Retina (tissue), 1 donor: ENCODE data around the gene DNMT1.
"Not testable (repeated sequence)": the region's sequence is repeated elsewhere in the genome, so short reads cannot be mapped to it uniquely, and the experiment has no call there.

Source experiments
- DNase-seq: peaks from one replicate; pipeline ENCODE4 v3.0.0-alpha.2; 2016

Gene DNMT1

DNA sequence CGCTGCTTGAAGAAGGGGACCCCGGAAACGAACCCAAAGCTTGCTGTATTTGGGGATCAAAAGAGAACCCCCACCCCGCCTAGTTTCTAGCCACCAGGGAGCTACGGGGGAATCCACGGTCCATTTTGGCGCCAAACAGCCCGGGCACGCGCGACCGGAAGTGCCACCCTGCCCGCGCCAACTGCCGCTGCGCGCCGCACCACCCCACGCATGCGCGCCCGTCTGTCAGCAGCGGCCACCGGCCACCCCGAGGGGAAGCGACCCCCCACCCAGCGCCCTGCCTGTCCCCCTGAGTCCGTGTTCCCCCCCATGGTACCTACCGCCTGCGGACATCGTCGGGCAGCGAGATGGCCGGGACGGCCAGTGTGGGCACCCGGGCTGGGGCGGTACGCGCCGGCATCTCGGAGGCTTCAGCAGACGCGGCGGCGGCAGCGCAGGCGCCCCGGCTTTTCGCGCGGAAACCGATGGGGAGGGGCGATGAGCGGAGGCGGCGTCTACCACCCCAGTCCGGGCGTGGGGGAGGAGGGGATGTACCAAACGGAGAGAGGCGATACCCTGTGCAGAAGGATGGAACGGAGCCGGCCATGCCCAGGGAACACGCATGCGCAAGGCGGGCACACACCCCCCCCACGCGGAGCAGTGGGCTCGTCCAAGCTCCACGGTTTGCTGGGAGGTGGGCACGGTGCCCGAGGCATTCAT lies at the start of gene DNMT1:
TSS of gene DNMT1 (minus strand) at position 454 of the 699 bp plus-strand sequence. CDS start at position 400, 54 bp downstream.
- peak; percentile 98 for DNase-seq

DNA sequence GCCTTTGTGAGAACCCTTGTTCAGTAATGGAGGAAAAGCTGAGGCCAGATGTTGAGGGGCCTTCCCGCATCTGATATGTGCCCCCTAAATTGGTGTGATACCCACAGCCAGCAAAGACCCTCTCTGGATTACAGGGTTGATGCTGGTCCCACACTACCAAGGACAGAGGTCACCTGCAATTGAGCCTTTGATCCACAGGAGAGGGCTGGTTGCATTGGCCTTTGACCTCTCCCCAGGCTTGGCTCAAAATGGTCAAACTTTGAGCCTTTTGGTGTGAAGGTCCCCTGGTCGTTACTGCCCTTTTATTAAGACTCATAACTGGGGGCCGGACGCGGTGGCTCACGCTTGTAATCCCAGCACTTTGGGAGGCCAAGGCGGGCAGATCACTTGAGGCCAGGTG lies 48.9 kb upstream of the DNMT1 start:
- no peak for DNase-seq

DNA sequence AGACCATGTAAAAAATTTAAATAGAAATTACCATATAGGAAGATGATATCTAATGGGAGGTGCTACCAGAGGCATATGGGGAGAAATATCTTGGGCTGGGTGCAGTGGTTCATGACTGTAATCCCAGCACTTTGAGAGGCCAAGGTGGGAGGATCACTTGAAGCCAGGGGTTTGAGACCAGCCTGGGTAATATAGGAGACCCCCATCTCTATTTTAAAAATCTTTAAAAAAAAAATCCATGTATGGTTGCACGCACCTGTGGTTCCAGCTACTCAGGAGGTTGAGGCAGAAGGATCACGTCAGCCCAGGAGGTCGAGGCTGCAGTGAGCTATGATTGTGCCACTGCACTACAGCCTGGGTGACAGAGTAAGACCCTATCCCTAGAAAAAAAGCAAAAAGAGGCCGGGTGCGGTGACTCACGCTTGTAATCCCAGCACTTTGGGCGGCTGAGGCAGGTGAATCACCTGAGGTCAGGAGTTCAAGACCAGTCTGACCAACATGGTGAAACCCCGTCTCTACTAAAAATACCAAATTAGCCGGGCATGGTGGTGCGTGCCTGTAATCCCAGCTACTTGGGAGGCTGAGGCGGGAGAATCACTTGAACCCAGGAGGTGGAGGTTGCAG lies 47.2 kb upstream of the DNMT1 start:
- not testable (repeated sequence) for DNase-seq

DNA sequence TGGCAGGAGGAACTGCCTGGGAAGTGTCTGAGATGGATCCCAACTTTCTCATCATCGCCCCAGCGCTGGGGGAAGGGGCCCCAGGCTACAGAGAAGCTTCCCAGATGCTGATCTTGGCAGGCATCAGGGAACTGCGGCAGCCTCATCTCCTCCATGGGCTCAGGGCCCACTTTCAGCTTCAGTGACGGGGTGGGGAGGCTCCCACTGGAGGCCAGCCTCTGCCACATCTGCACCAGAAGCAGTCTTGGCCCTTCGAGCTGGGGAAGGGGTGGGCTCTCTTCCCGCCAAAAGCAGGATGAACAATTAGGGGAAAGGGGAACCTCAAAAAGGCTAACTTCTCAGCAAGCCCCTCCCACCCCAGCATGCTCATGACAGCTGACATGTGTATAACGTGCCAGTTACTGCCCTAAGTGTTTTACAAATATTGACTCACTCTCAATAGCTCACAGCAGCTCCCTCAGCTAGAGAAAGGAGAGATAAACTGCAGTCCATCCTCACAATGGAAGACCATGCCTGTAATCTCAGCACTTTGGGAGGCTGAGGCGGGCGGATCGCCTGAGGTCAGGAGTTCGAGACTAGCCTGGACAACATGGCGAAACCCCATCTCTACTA lies 43.5 kb upstream of the DNMT1 start:
- DNase-seq: no peak

DNA sequence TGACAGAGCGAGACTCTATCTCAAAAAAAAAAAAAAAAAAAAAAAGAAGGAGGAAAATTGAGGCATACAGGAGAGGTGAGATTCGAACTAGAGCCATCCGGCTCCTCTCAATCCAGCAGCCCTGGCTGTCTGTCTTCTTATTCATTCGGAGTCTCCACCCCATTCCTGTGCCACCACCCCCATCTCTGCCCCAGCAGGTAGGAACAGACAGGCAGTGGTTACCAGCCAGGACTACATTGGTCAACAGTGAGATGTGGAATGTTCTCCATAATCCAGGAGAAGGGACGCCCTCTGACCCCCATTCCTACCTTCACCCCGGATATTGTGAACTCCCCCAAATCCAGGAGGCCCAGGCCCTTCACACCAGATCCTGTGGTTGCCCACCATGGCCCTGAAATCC lies 42.9 kb upstream of the DNMT1 start:
- no peak for DNase-seq

DNA sequence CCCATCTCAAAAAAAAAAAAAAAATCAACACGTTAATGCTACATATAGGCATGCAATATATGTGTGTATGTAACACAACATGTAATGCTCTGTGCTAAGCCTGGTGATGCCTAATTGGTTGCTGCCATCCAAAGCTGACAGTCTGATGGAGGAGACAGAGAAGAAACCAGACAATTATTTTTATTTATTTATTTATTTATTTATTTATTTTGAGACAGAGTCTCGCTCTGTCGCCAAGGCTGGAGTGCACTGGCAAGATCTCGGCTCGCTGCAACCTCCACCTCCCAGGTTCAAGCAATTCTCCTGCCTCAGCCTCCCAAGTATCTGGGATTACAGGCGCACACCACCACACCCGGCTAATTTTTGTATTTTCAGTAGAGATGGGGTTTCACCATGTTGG lies 40.7 kb upstream of the DNMT1 start:
- DNase-seq: not testable (repeated sequence)

DNA sequence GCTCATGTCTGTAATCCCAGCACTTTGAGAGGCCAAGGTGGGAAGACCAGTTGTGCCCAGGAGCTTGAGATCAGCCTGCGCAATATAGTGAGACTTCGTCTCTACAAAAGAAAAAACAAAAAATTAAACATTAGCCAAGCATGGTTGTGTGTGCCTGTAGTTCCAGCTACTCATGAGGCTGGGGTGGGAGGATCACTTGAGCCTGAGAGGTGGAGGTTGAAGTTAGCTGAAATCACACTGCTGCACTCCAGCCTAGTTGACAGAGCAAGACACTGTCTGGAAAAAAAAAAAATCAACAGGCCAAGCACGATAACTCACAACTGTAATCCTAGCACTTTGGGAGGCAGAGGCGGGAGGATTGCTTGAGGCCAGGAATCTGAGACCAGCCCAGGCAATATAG lies 40.2 kb upstream of the DNMT1 start:
- no peak for DNase-seq

DNA sequence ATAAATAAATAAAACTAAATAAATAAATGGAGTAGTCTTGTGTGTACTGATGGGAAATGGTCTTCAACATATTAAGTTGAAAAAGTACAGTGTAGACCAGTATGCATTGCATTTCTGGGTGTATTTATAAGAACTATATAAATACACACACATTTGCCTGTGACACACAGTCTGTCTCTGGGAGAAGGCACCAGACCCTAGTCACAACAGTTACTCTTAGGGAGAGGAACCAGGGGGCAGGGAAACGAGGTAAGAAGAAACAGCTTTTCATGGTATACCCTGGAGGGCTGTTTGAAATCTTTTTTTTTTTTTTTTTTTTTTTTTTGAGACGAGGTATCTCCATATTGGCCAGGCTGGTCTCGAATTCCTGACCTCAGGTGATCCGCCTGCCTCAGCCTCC lies 39.2 kb upstream of the DNMT1 start:
- no peak for DNase-seq

DNA sequence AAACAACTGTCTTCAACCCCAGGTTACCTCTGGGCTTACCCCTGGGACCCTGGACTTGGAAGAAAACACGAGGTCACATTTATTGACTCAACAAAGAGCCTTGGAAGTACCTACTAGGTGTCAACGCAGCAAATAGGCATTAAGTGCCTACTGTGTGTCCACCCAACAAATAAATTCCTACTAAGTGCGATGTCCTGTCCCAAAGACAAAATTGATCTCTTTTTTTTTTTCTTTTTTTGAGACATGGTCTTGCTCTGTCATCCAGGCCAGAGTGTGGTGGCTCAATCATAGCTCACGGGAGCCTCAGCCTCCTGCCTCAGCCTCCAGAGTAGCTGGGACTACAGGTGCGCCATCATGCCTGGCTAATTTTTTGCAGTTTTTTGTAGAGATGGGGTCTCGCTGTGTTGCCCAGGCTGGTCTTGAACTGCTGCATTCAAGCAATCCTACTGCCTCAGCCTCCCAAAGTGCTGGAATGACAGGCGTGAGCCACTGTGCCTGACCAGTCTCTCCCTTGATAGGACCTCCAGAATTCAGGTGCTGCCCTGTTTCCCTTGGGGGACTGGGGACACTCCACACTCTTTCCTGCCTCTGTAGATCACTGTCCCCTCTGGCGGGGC lies 37.0 kb upstream of the DNMT1 start:
- no peak for DNase-seq

DNA sequence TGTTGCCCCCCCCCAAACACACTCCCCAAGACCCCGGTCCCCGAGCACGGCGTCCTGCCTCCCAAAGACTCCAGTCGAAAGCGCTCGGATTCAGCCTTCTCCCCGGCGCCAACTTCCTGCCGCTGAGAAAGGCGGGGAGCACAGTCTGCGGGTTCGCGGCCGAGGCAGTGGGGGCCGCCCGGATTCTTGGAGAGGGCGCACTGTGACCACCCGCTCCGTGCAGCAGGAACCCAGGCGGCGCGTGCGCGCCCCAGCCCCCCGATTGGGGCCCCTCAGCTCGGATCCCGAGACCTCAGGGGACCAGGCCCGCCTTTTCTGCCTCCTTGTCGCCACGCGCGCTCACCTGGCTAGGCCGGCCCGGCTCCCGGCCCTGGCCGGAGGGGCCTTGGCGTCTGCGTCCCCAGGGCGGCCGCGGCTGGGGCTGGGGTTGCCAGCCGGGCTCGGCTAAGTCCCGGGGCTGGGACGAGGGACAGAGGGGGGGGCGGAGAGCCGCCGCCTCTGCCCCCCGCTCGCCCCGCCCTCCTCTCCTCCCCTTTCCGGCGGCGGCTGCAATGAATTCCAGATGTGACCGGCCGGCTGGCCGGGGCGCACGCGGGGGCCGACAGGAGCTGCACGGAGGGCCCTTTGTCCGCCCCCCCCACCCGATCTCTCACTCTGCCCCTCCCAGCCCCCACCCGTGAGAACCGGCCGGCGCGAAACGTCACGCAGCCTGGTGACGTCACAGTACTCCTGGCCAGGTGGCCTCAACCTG lies 36.3 kb upstream of the DNMT1 start, which contains the start of gene S1PR2:
TSS of gene S1PR2 (minus strand) at position 471 of the 751 bp plus-strand sequence. CDS start 6,426 bp downstream, outside the sequence.
- DNase-seq: peak; percentile 83

DNA sequence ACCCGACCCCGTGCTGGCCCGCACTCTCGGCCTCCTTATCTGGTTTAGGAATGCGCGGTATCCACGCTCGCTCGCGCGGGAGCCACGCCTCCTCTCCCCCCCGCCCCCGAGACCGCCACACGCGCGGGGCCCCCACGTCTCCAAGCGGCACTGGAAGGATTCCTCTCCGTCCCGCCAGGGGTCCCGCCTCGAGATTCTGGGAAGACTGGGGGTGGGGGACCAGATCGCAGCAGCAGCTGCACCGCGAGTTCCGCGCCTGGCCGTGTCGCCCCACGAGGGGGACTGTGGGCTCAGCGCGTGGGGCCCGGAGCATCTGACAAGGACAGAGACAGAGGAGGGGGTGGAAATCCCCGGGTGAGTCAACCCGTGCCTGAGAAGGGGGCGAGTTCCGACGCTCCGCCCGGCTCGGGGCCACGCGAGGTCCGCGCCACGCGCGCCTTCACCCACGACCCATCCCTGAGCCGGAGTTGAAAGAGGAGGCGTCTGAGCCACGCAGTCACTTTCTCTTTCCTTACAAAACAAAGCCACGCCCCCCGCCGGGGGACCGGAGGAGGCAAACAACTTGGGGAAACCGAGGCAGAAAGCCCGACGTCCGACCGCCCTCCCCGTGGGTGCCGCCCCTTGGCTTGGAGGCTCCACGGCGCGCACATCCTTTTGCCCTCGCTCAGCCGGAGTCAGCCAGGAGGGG lies 35.6 kb upstream of the DNMT1 start:
- DNase-seq: peak; percentile 72

DNA sequence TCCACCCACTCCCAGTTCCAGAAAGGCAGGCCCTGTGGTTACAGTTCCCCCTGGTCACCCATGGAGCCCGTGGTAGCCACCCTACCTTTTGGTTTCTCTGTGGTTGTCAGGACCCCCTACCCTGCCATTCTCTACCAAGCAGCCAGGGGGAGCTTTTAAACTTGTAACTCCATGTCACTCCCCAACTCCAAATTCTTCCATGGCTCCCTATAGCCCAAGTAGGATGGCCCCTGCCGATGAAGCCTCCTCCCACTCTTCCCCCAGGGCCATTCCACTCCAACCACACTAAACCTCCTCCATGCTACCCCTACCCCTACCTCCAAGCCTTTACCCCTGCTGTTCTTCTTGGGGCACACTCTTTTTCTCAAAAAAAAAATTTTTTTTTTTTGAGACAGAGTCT lies 34.2 kb upstream of the DNMT1 start:
- DNase-seq: peak; percentile 23

DNA sequence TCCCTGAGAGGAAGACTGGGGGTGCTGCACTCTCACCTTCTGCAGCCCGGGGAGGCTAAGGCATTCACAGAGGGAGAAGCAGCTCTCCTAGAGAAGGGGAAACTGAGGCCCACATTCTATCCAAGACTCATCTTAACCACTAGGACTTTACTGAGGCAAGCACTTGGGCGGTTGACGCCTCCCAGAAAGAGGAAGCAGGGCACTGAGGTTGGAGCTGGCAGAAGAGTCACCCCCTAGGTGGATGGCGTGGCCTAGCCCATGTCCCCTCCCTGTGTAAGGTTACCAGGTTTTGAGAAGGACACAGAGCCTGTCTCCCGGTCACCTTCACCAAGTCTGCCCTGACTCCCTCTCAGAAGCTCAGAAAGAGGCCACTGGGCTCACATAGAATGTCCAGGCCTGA lies 33.6 kb upstream of the DNMT1 start:
- no peak for DNase-seq

DNA sequence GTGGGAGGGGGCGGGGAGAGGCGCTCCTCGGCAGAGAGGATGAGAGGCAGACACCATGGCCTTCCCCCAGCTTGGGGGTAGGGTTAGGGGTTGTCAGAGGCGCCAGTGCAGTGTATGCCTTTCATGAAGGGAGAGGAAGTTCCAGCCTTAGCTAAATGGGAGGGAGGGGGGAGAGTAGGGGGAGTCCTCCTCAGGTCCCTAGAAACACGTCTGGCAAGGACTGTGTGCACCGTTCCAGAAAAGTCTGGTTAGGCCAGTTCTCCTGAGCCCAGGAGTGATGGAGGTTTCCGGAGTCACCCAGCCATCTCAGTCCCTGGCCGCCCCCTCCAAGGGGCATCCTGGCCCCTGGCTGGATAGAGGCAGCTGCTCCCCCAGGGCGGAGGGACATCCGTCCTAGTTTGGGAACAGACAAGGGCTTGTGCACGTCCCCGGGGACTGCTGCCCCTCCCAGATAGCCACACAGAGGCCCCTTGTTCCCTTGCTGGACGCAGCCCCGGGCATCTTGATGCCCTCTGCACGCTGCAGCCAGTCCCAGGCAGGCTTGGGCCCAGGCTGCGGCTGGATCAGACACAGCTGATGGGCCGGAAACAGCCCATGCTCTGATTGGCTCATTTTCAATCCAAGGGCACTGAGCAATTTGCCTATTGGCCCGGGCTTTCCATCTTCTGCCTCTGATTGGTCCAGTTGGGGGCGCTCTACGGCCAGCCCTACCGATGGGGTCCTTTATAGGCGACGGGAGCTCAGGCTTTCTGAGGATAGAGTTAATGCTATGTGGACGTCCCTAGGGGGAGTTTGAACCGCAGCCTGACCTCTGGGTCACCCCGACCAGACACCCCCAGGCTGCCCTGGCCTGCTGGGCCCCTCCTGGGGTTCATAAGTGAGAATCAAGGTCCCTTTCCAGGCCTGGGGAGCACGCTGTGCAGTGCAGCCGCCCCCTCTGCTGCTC lies 32.5 kb upstream of the DNMT1 start:
- peak; percentile 26 for DNase-seq

DNA sequence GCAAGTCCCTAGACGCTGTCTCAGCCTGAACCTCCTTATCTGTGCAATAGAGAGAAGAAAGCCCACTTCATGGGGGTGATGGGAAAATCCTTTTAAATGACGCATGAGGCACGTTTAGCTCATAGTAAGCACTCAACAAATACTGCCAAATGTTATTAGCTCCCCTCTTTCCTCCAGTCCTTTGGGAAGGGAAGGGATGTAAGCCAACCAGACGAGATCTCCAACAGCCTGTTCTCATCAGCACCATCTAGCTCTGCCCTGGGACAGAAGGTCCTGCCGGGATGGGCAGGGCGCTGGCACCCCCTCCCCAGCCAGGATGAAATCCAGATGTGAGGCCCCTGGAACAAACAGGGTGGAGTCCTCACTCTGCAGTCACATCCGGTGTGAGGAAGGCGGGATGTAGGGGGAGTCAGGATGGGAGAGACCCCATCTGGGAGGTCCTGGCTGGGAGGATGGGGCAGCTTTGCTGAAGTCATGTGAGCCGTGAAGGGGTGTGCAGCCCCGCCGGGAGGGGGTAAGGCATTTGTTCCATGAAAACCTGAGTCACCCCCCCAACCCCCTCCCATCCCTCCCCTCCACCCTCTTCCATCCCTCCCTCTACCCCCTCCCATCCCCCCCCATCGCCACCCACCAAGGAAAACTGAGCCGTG lies 31.7 kb upstream of the DNMT1 start:
- DNase-seq: no peak

DNA sequence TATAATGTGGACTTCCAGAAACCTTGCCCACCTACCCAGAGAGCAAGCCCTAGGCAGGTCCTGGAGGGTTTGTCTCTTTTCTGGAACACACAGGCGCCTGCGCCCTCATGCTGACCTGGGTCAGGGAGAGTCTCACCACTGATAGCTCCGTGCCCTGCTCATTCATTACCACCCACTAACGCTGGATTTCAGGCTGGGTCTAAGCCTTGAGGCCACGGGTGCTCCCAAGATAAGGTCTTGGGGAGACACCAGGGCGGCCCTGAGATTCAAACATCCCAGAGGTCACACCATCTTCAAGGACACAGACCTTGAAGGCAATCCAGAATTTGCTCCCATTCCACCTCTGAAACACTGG lies 31.2 kb upstream of the DNMT1 start:
- DNase-seq: no peak

DNA sequence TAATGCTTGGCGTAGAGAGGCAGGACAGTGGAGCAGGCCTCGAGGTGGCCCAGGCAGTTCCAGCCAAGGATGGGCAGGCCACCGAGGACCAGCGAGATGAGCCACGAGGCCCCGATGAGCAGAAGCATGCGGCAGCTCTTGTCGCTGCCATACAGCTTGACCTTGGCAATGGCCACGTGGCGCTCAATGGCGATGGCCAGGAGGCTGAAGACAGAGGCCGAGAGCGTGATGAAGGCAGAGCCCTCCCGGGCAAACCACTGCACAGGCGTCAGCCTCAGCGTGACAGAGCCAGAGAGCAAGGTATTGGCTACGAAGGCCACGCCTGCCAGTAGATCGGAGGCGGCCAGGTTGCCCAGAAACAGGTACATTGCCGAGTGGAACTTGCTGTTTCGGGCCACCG lies 29.6 kb upstream of the DNMT1 start:
- no peak for DNase-seq

DNA sequence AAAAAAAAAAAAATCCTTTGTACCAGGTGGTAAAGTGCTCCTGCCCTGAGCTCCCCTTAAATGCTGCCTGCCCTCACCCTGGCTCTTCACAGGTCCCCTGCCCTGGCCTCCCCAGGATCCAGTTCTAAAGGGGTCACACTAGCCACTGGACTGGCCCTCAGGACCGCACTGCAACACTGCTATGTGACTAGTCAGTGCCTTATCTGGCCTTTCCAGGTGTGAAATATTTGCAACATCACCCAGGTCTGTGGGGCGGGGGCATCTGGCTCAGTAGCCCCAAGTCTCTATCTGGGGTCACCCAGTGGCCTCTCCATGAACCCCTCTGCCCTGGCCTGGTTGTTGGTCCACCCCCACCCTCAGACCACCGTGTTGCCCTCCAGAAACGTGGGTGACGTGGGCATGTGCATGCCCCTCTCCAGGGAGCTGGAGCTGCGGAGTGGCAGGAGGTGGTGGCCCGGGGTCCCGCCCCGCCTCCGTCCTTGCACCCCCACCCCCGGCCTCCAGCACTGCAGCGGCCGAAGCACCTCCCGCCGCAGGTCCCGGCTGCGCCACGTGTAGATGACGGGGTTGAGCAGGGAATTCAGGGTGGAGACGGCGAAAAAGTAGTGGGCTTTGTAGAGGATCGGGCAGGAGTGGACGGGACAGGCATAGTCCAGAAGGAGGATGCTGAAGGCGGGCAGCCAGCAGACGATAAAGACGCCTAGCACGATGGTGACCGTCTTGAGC lies 28.9 kb upstream of the DNMT1 start:
- DNase-seq: no peak

DNA sequence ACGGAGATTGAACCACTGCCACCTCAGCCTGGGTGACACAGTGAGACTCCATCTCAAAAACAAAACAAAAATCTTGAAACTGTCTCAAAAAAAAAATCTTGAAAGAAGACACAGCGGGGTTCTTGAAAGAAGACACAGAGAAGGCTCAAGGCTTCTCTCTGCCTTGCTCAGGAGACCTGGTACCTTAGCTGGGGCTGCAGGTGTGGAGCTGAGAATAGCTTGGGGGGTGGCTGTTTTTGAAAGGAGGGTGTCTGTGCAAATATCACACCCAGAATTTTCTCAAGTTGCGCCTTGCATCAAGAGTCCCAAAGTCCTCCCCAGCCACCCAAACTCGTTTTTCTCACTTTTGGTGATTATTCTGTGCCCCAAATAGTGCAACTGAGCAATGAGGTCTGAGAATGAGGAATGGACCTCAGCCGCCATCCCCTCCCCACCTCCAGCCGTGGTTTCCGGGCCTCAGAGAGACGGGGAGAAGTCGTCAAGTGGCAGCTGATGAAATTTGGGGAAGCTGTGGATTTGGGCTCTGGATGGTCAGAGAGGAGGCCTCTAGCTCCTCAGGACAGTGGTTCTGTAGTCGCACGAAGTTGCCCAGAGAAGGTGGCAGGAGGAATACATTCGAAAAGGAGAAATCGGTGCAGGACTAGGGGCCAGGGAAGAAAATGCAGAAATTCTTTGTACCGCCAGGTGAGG lies 27.6 kb upstream of the DNMT1 start:
- no peak for DNase-seq
